HEK293 (cell line): ENCODE measurements around the gene UTP25.

Experiments
- CTCF ChIA-PET: fragments of 350-600 bp; formaldehyde crosslinking; extraction: SDS; loops from one replicate; lab custom pipeline; 2021; ENCODE audit warnings: antibody characterized with exemption; lab: Yijun Ruan, JAX
- POLR2A ChIA-PET: fragments of 300-600 bp; formaldehyde crosslinking; extraction: SDS; loops from one replicate; lab custom pipeline; 2020; ENCODE audit warnings: antibody characterized with exemption, inconsistent platforms; lab: Yijun Ruan, JAX
- H3K27ac ChIP-seq: fragments of 200-500 bp; sonication (Bioruptor generic); 2 replicates; pipeline ENCODE4 v1.5.1; 2014; ENCODE audit warnings: low read depth, low read length, control low read depth, inconsistent platforms; ENCODE audit errors: extremely low read depth
- H3K36me3 ChIP-seq, 2 experiments: fragments of 200-500 bp in 1 of 2; sonication (Bioruptor generic) in 1 of 2; 1 replicate in 1 of 2; 2 replicates in 1 of 2; pipeline ENCODE4 v1.5.1; 2014 to 2017; ENCODE audit warnings: inconsistent platforms in 2 of 2, low read length in 2 of 2; ENCODE audit not compliant: control insufficient read depth in 2 of 2, insufficient read depth in 1 of 2
- H3K4me1 ChIP-seq: fragments of 200-500 bp; sonication (Bioruptor generic); 2 replicates; pipeline ENCODE4 v1.5.1; 2014; ENCODE audit warnings: mild to moderate bottlenecking, low read length, inconsistent platforms; ENCODE audit not compliant: control insufficient read depth, insufficient read depth
- H3K4me3 ChIP-seq: 2 replicates; pipeline ENCODE4 v1.5.1; 2011; ENCODE audit warnings: low read depth, mild to moderate bottlenecking, control low read depth, low read length, moderate library complexity
- H3K9me3 ChIP-seq: fragments of 200-500 bp; sonication (Bioruptor generic); 2 replicates; pipeline ENCODE4 v1.5.1; 2014; ENCODE audit warnings: low read depth, low read length, inconsistent platforms; ENCODE audit not compliant: control insufficient read depth, insufficient read depth
- BCL11B ChIP-seq: fragments of 450-650 bp; formaldehyde crosslinking; IDR thresholded peaks from 2 replicates; pipeline ENCODE4 v1.5.1; 2016; ENCODE audit warnings: low read depth, missing biosample characterization, missing genetic modification characterization
- CTCF ChIP-seq: fragments of 450-650 bp; formaldehyde crosslinking; IDR thresholded peaks from 2 replicates; pipeline ENCODE4 v1.5.1; 2016; ENCODE audit warnings: missing biosample characterization, missing genetic modification characterization
- HIC1 ChIP-seq: fragments of 450-650 bp; formaldehyde crosslinking; IDR thresholded peaks from 2 replicates; pipeline ENCODE4 v1.5.1; 2016; ENCODE audit warnings: missing biosample characterization, missing genetic modification characterization
- MZF1 ChIP-seq: fragments of 450-650 bp; formaldehyde crosslinking; IDR thresholded peaks from 2 replicates; pipeline ENCODE4 v1.5.1; 2017; ENCODE audit warnings: missing biosample characterization, missing genetic modification characterization, borderline replicate concordance
- PBX3 ChIP-seq: sonication (generic); formaldehyde crosslinking; IDR thresholded peaks from 2 replicates; pipeline ENCODE4 v1.8.1; 2022; ENCODE audit warnings: mild to moderate bottlenecking, moderate library complexity, missing genetic modification reagents
- PRDM1 ChIP-seq: fragments of 450-650 bp; formaldehyde crosslinking; IDR thresholded peaks from 2 replicates; pipeline ENCODE4; 2016; ENCODE audit warnings: missing biosample characterization, missing genetic modification characterization
- TRIM28 ChIP-seq: IDR thresholded peaks from 2 replicates; pipeline ENCODE4 v1.6.1; 2011; ENCODE audit warnings: low read length, control low read depth, borderline replicate concordance
- ZEB2 ChIP-seq: fragments of 450-650 bp; formaldehyde crosslinking; IDR thresholded peaks from 2 replicates; pipeline ENCODE4 v1.5.1; 2016; ENCODE audit warnings: missing biosample characterization, missing genetic modification characterization
- ZNF133 ChIP-seq: fragments of 450-650 bp; formaldehyde crosslinking; IDR thresholded peaks from 2 replicates; pipeline ENCODE4 v1.5.1; 2016; ENCODE audit warnings: missing biosample characterization, missing genetic modification characterization
- ZNF138 ChIP-seq: fragments of 450-650 bp; formaldehyde crosslinking; IDR thresholded peaks from 2 replicates; pipeline ENCODE4 v1.5.1; 2016; ENCODE audit warnings: missing biosample characterization, missing genetic modification characterization, borderline replicate concordance
- ZNF155 ChIP-seq: fragments of 450-650 bp; formaldehyde crosslinking; IDR thresholded peaks from 2 replicates; pipeline ENCODE4 v1.5.1; 2016; ENCODE audit warnings: missing biosample characterization, missing genetic modification characterization
- ZNF169 ChIP-seq: fragments of 450-650 bp; formaldehyde crosslinking; IDR thresholded peaks from 2 replicates; pipeline ENCODE4 v1.5.1; 2016; ENCODE audit warnings: missing biosample characterization, missing genetic modification characterization
- ZNF202 ChIP-seq: fragments of 450-650 bp; formaldehyde crosslinking; IDR thresholded peaks from 2 replicates; pipeline ENCODE4 v1.5.1; 2016; ENCODE audit warnings: missing biosample characterization, missing genetic modification characterization, borderline replicate concordance
- ZNF211 ChIP-seq: fragments of 450-650 bp; formaldehyde crosslinking; IDR thresholded peaks from 2 replicates; pipeline ENCODE4 v1.5.1; 2016; ENCODE audit warnings: low read depth, missing biosample characterization, missing genetic modification characterization
- ZNF26 ChIP-seq: fragments of 450-650 bp; formaldehyde crosslinking; IDR thresholded peaks from 2 replicates; pipeline ENCODE4 v1.5.1; 2016; ENCODE audit warnings: missing biosample characterization, missing genetic modification characterization
- ZNF280D ChIP-seq: fragments of 450-650 bp; formaldehyde crosslinking; IDR thresholded peaks from 2 replicates; pipeline ENCODE4 v1.5.1; 2016; ENCODE audit warnings: missing biosample characterization, missing genetic modification characterization
- ZNF488 ChIP-seq: fragments of 450-650 bp; formaldehyde crosslinking; IDR thresholded peaks from 2 replicates; pipeline ENCODE4 v1.5.1; 2016; ENCODE audit warnings: missing biosample characterization, missing genetic modification characterization
- ZNF654 ChIP-seq: fragments of 450-650 bp; formaldehyde crosslinking; IDR thresholded peaks from 2 replicates; pipeline ENCODE4 v1.5.1; 2016; ENCODE audit warnings: low read depth, missing biosample characterization, missing genetic modification characterization
- ZNF707 ChIP-seq: fragments of 450-650 bp; formaldehyde crosslinking; IDR thresholded peaks from 2 replicates; pipeline ENCODE4 v1.5.1; 2016; ENCODE audit warnings: missing biosample characterization, missing genetic modification characterization
- ZNF792 ChIP-seq: fragments of 450-650 bp; formaldehyde crosslinking; IDR thresholded peaks from 2 replicates; pipeline ENCODE4 v1.5.1; 2016; ENCODE audit warnings: missing biosample characterization, missing genetic modification characterization

The UTP25 gene

GRCh38 chr1:209882286-209882685 lies 54.5 kb downstream of the UTP25 start:
- CTCF ChIA-PET, result interaction anchor here (0.5 to 2.5 kb wide), 5 partner anchors 12 to 757 kb away, joined by 3 to 11 read pairs (median 6); no protein-coding TSS in a partner anchor
- TF ChIP-seq ZNF155 (tag by site-specific recombination) (no peak), CTCF (tag by site-specific recombination) (no peak), PRDM1 (tag by site-specific recombination) (no peak), ZNF211 (tag by site-specific recombination) (no peak), MZF1 (no peak), ZEB2 (tag by site-specific recombination) (no peak), ZNF280D (tag by site-specific recombination) (no peak), ZNF654 (tag by site-specific recombination) (no peak), PBX3 (CRISPR knock-in tag) (no peak), ZNF488 (no peak), ZNF26 (tag by site-specific recombination) (no peak), ZNF133 (tag by site-specific recombination) (no peak), ZNF202 (tag by site-specific recombination) (no peak), ZNF169 (no peak), BCL11B (tag by site-specific recombination) (no peak), HIC1 (tag by site-specific recombination) (no peak), ZNF707 (tag by site-specific recombination) (no peak), ZNF138 (no peak), TRIM28 (no peak), ZNF792 (tag by site-specific recombination) (no peak)
- no peaks in the 10 kb centered on the region for H3K9me3 ChIP-seq
- no peak overlapping the region for H3K4me3 ChIP-seq
- H3K4me1 ChIP-seq, result peaks cover 3% of the 10 kb centered on the region
- POLR2A ChIA-PET, result no interaction called here
- no peaks in the 10 kb centered on the region for H3K36me3 ChIP-seq
- no peak overlapping the region for H3K27ac ChIP-seq
